22Rv1 (cell line): Measurements from ENCODE around the gene SH3RF3.

Source experiments
- CTCF ChIP-seq: fragments of 450-650 bp; IDR thresholded peaks from 2 replicates; pipeline ENCODE4 v1.5.1; 2017; ENCODE audit warnings: mild to moderate bottlenecking
- ZFX ChIP-seq: fragments of 450-650 bp; IDR thresholded peaks from 2 replicates; pipeline ENCODE4 v1.6.1; 2017; ENCODE audit warnings: antibody characterized with exemption, borderline replicate concordance

- TF ChIP-seq CTCF, result no peak
- no peak for TF ChIP-seq ZFX
These were observed 235.2 kb downstream of the SH3RF3 start for GRCh38 chr2:109364217-109364616.
